WTC11 (cell line): ENCODE measurements around the gene KLRC2. TPM values are rescaled to one million over a fixed set of nuclear protein-coding genes. Genes with fewer than 3 reads are reported as not detected.
"Not testable (repeated sequence)": the region's sequence is repeated elsewhere in the genome, so short reads cannot be mapped to it uniquely, and the experiment has no call there.

ENCODE experiments used
- ATAC-seq: fragments of 200-7000 bp; cut with Tn5 transposase; 2 replicates; pipeline ENCODE4 v1.10.0; 2021; ENCODE audit warnings: mild to moderate bottlenecking, moderate library complexity
- CTCF ChIA-PET: fragments of 300-600 bp; sonication (Branson Sonifier 250); formaldehyde crosslinking; loops from one replicate; lab custom pipeline; 2021; ENCODE audit warnings: antibody characterized with exemption; lab: Charles Lee
- POLR2A ChIA-PET: fragments of 350-600 bp; sonication (Branson Sonifier 250); formaldehyde crosslinking; loops from one replicate; lab custom pipeline; 2021; ENCODE audit warnings: antibody characterized with exemption; lab: Charles Lee
- DNase-seq: peaks from one replicate; pipeline ENCODE4 v3.0.0; 2021; ENCODE audit warnings: low spot score
- H3K27ac Mint-ChIP-seq: 2 replicates; pipeline ENCODE4 v1.8.0; 2021; ENCODE audit warnings: mixed read lengths
- H3K27me3 Mint-ChIP-seq: 2 replicates; pipeline ENCODE4 v1.8.0; 2021; ENCODE audit warnings: low read depth, mild to moderate bottlenecking, moderate library complexity, mixed read lengths
- H3K36me3 Mint-ChIP-seq: 2 replicates; pipeline ENCODE4 v1.8.0; 2021; ENCODE audit warnings: mixed read lengths
- H3K4me1 Mint-ChIP-seq: 2 replicates; pipeline ENCODE4 v1.8.0; 2022; ENCODE audit warnings: mixed read lengths
- H3K4me3 Mint-ChIP-seq: 2 replicates; pipeline ENCODE4 v1.8.0; 2021; ENCODE audit warnings: mild to moderate bottlenecking, moderate library complexity, mixed read lengths
- H3K9me3 Mint-ChIP-seq: 2 replicates; pipeline ENCODE4 v1.8.0; 2021; ENCODE audit warnings: mixed read lengths
- CREB1 ChIP-seq: sonication (generic); formaldehyde crosslinking; IDR thresholded peaks from 2 replicates; pipeline ENCODE4 v1.8.0; 2023; ENCODE audit warnings: mild to moderate bottlenecking, missing genetic modification reagents
- ETV6 ChIP-seq: sonication (generic); formaldehyde crosslinking; IDR thresholded peaks from 2 replicates; pipeline ENCODE4 v1.8.1; 2022; ENCODE audit warnings: mild to moderate bottlenecking, missing genetic modification reagents
- FOXJ3 ChIP-seq: sonication (generic); formaldehyde crosslinking; IDR thresholded peaks from 2 replicates; pipeline ENCODE4 v1.9.0; 2021; ENCODE audit warnings: missing genetic modification reagents, mild to moderate bottlenecking, borderline replicate concordance
- KAT7 ChIP-seq: sonication (generic); formaldehyde crosslinking; IDR thresholded peaks from 2 replicates; pipeline ENCODE4 v1.8.1; 2023; ENCODE audit warnings: missing genetic modification reagents, mild to moderate bottlenecking, borderline replicate concordance
- NFYB ChIP-seq: sonication (generic); formaldehyde crosslinking; conservative IDR thresholded peaks from 2 replicates; pipeline ENCODE4 v1.8.0; 2022; ENCODE audit warnings: low read depth, missing genetic modification reagents
- NR1H2 ChIP-seq: sonication (generic); formaldehyde crosslinking; IDR thresholded peaks from 2 replicates; pipeline ENCODE4 v1.9.0; 2021; ENCODE audit warnings: mild to moderate bottlenecking, moderate library complexity, missing genetic modification reagents
- NR3C1 ChIP-seq: sonication (generic); formaldehyde crosslinking; conservative IDR thresholded peaks from 2 replicates; pipeline ENCODE4 v1.8.1; 2023; ENCODE audit warnings: low read depth, mild to moderate bottlenecking, missing genetic modification reagents
- PREB ChIP-seq: sonication (generic); formaldehyde crosslinking; IDR thresholded peaks from 2 replicates; pipeline ENCODE4 v1.8.1; 2022; ENCODE audit warnings: mild to moderate bottlenecking, missing genetic modification reagents, moderate library complexity, borderline replicate concordance
- PRRX2 ChIP-seq: fragments of 250-450 bp; sonication (Bioruptor Pico); IDR thresholded peaks from 2 replicates; pipeline ENCODE4 v1.8.0; 2021; ENCODE audit warnings: mild to moderate bottlenecking
- RELA ChIP-seq: sonication (generic); formaldehyde crosslinking; IDR thresholded peaks from 2 replicates; pipeline ENCODE4 v1.8.1; 2022; ENCODE audit warnings: missing genetic modification reagents, mild to moderate bottlenecking, borderline replicate concordance
- total RNA-seq: library from RNA; stranded (reverse); gene quantifications from 3 replicates; pipeline ENCODE4 v1.2.3, GENCODE V29; 2021
- TF ChIP-seq, protein P1 (sequence below): sonication (generic); formaldehyde crosslinking; IDR thresholded peaks from 2 replicates; pipeline ENCODE4 v1.8.0; 2023; ENCODE audit warnings: mild to moderate bottlenecking, missing genetic modification reagents
- TF ChIP-seq, protein P2 (sequence below): sonication (generic); formaldehyde crosslinking; IDR thresholded peaks from 2 replicates; pipeline ENCODE4 v1.8.0; 2022; ENCODE audit warnings: mild to moderate bottlenecking, missing genetic modification reagents
- TF ChIP-seq, protein P3 (sequence below): sonication (generic); formaldehyde crosslinking; IDR thresholded peaks from 2 replicates; pipeline ENCODE4 v1.8.1; 2023; ENCODE audit warnings: mild to moderate bottlenecking, missing genetic modification reagents, moderate library complexity
- TF ChIP-seq, protein P4 (sequence below): sonication (generic); formaldehyde crosslinking; IDR thresholded peaks from 2 replicates; pipeline ENCODE4 v1.8.1; 2022; ENCODE audit warnings: low read depth, mild to moderate bottlenecking, moderate library complexity, missing genetic modification reagents, borderline replicate concordance
- TF ChIP-seq, protein P5 (sequence below): sonication (generic); formaldehyde crosslinking; conservative IDR thresholded peaks from 2 replicates; pipeline ENCODE4 v1.8.1; 2023; ENCODE audit warnings: mild to moderate bottlenecking, low read depth, missing genetic modification reagents, moderate library complexity
- TF ChIP-seq, protein P6 (sequence below): fragments of 250-450 bp; sonication (Bioruptor Pico); conservative IDR thresholded peaks from 2 replicates; pipeline ENCODE4 v1.9.0; 2021; ENCODE audit warnings: mild to moderate bottlenecking
- TF ChIP-seq, protein P7 (sequence below): sonication (generic); formaldehyde crosslinking; IDR thresholded peaks from 2 replicates; pipeline ENCODE4 v1.8.1; 2023; ENCODE audit warnings: mild to moderate bottlenecking, moderate library complexity, missing genetic modification reagents

The KLRC2 gene
- total RNA-seq, 1 experiment from 2014 or later, result not detected

DNA sequence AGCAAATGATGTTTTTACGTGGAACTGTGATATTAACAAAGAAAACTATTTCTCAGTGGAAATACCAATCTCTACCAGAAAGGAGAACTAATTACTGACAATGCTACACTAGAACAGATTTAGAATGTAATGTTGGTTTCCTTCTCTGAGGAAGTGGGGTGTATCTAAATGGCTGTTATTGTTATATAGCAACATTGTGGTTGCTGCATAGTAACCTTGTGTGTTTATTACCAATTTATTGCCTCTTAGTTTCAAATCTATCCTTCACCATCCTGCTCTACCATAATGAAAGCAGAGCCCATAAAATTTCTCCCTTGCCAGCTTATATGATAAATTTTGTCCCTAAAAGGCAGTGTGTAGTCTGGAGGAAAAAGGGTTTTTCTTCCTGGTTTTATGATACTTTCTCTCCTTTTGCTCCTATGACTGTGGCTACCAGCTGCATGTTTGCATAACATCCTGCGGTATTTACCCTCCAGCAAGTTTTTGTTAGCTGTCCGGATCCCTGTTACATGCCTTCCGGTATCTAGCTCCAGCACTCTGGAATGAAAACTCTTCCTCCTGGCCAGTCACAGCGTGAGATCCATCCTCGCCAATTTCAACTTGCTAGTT, 40.3 kb downstream of the KLRC2 start (continued):
- TF ChIP-seq, protein P1, sequence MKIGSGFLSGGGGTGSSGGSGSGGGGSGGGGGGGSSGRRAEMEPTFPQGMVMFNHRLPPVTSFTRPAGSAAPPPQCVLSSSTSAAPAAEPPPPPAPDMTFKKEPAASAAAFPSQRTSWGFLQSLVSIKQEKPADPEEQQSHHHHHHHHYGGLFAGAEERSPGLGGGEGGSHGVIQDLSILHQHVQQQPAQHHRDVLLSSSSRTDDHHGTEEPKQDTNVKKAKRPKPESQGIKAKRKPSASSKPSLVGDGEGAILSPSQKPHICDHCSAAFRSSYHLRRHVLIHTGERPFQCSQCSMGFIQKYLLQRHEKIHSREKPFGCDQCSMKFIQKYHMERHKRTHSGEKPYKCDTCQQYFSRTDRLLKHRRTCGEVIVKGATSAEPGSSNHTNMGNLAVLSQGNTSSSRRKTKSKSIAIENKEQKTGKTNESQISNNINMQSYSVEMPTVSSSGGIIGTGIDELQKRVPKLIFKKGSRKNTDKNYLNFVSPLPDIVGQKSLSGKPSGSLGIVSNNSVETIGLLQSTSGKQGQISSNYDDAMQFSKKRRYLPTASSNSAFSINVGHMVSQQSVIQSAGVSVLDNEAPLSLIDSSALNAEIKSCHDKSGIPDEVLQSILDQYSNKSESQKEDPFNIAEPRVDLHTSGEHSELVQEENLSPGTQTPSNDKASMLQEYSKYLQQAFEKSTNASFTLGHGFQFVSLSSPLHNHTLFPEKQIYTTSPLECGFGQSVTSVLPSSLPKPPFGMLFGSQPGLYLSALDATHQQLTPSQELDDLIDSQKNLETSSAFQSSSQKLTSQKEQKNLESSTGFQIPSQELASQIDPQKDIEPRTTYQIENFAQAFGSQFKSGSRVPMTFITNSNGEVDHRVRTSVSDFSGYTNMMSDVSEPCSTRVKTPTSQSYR (CRISPR knock-in tag), result no peak
- TF ChIP-seq, protein P2, sequence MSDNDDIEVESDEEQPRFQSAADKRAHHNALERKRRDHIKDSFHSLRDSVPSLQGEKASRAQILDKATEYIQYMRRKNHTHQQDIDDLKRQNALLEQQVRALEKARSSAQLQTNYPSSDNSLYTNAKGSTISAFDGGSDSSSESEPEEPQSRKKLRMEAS (CRISPR knock-in tag), result no peak
- TF ChIP-seq NFYB (CRISPR knock-in tag) (no peak), FOXJ3 (CRISPR knock-in tag) (no peak), ETV6 (CRISPR knock-in tag) (no peak), NR3C1 (CRISPR knock-in tag) (no peak), CREB1 (CRISPR knock-in tag) (no peak), PREB (CRISPR knock-in tag) (no peak), NR1H2 (CRISPR knock-in tag) (no peak)
- TF ChIP-seq, protein P3, sequence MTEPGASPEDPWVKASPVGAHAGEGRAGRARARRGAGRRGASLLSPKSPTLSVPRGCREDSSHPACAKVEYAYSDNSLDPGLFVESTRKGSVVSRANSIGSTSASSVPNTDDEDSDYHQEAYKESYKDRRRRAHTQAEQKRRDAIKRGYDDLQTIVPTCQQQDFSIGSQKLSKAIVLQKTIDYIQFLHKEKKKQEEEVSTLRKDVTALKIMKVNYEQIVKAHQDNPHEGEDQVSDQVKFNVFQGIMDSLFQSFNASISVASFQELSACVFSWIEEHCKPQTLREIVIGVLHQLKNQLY (CRISPR knock-in tag), result no peak
- TF ChIP-seq, protein P4, sequence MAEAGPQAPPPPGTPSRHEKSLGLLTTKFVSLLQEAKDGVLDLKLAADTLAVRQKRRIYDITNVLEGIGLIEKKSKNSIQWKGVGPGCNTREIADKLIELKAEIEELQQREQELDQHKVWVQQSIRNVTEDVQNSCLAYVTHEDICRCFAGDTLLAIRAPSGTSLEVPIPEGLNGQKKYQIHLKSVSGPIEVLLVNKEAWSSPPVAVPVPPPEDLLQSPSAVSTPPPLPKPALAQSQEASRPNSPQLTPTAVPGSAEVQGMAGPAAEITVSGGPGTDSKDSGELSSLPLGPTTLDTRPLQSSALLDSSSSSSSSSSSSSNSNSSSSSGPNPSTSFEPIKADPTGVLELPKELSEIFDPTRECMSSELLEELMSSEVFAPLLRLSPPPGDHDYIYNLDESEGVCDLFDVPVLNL, result no peak
- TF ChIP-seq, protein P5, sequence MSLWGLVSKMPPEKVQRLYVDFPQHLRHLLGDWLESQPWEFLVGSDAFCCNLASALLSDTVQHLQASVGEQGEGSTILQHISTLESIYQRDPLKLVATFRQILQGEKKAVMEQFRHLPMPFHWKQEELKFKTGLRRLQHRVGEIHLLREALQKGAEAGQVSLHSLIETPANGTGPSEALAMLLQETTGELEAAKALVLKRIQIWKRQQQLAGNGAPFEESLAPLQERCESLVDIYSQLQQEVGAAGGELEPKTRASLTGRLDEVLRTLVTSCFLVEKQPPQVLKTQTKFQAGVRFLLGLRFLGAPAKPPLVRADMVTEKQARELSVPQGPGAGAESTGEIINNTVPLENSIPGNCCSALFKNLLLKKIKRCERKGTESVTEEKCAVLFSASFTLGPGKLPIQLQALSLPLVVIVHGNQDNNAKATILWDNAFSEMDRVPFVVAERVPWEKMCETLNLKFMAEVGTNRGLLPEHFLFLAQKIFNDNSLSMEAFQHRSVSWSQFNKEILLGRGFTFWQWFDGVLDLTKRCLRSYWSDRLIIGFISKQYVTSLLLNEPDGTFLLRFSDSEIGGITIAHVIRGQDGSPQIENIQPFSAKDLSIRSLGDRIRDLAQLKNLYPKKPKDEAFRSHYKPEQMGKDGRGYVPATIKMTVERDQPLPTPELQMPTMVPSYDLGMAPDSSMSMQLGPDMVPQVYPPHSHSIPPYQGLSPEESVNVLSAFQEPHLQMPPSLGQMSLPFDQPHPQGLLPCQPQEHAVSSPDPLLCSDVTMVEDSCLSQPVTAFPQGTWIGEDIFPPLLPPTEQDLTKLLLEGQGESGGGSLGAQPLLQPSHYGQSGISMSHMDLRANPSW, result no peak
- TF ChIP-seq, all 79 proteins: peak for 0

- H3K9me3 Mint-ChIP-seq, H3K4me3 Mint-ChIP-seq, CTCF ChIA-PET, POLR2A ChIA-PET, H3K36me3 Mint-ChIP-seq, DNase-seq, ATAC-seq, H3K27me3 Mint-ChIP-seq: not testable (repeated sequence)
- Mint-ChIP-seq H3K4me1 (peaks cover 24% of the 10 kb centered on the region), H3K27ac (peak overlapping the region; percentile 71)
Measured at GRCh38 chr12:10394531-10395152, 41.2 kb downstream of the KLRC2 start.

- no peak for ATAC-seq
- Mint-ChIP-seq H3K9me3 (no peaks in the 10 kb centered on the region), H3K4me3 (no peak overlapping the region), H3K27ac (no peak overlapping the region), H3K36me3 (no peaks in the 10 kb centered on the region), H3K27me3 (no peaks in the 10 kb centered on the region), H3K4me1 (peaks cover 22% of the 10 kb centered on the region)
- POLR2A ChIA-PET, result no interaction called here
- CTCF ChIA-PET, result no interaction called here
- no peak for DNase-seq
- TF ChIP-seq, protein P4, result no peak
- TF ChIP-seq PRRX2 (no peak), RELA (CRISPR knock-in tag) (no peak), KAT7 (no peak)
- TF ChIP-seq, protein P6, sequence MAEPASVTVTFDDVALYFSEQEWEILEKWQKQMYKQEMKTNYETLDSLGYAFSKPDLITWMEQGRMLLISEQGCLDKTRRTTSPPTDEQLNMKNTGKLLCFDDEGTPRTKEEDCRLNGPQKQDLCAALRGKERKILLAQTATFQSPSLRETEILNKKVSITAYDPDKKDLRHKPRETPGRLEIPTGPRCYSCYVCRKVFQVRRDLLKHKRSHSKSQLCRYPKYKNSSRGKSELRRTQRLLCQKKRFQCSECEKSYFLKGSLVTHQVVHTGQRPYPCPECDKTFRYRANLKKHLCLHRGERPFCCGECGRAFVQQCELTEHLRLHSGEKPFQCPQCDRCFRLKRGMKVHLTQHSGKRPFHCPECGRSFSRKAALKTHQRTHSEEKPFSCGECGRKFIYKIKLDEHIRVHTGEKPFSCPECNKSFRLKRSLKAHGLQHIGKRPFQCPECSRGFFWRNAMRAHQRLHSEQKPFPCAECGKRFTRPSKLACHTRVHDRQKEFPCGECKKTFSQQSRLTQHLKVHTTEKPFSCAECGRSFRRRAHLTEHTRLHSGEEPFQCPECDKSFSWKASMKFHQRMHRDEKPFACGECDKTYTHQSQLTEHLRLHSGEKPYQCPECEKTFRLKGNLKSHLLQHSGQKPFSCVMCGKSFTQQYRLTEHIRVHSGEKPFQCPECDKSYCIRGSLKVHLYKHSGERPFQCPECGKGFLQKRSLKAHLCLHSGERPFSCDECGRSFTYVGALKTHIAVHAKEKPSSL (CRISPR knock-in tag), result no peak
- TF ChIP-seq, protein P7, sequence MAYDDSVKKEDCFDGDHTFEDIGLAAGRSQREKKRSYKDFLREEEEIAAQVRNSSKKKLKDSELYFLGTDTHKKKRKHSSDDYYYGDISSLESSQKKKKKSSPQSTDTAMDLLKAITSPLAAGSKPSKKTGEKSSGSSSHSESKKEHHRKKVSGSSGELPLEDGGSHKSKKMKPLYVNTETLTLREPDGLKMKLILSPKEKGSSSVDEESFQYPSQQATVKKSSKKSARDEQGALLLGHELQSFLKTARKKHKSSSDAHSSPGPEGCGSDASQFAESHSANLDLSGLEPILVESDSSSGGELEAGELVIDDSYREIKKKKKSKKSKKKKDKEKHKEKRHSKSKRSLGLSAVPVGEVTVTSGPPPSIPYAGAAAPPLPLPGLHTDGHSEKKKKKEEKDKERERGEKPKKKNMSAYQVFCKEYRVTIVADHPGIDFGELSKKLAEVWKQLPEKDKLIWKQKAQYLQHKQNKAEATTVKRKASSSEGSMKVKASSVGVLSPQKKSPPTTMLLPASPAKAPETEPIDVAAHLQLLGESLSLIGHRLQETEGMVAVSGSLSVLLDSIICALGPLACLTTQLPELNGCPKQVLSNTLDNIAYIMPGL, result no peak
Measured at GRCh38 chr12:10393291-10393690, 42.5 kb downstream of the KLRC2 start.
